Measurements from ENCODE around the gene VWA2. TPM values are rescaled to one million over a fixed set of nuclear protein-coding genes. Genes with fewer than 3 reads are reported as not detected.

Gene VWA2
- total RNA-seq, 1 experiment from 2014 or later, result 1.6 TPM

DNA sequence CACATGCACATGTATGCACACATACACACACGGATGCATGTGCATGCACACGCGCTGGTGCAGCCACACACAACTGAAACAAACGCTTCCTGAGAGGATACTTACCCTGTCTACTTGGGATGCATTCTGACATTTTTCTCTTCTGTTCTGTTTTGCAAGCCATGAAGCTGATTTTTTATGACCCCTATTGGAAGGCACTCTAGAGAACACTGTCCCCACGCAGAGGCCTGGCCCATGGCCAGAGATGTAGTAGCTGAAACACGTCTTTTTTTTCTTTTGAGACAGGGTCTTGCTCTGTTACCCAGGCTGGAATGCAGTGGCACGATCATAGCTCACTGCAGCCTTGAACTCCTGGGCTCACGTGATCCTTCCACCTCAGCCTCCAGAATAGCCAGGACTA, 47.9 kb downstream of the VWA2 start:
- Histone ChIP-seq H3K56ac (ENCODE audit: insufficient read length, low read depth, low read length) (no peak overlapping the region), H2AK5ac (ENCODE audit: insufficient read length, low read length) (no peak overlapping the region), H3K9me3 (ENCODE audit: control insufficient read depth, low read depth, low read length) (no peaks in the 10 kb centered on the region), H3K27me3 (ENCODE audit: insufficient read depth, low read length) (no peaks in the 10 kb centered on the region), H3K14ac (ENCODE audit: insufficient read depth, low read length) (no peak overlapping the region), H4K91ac (ENCODE audit: insufficient read length, low read depth, low read length) (no peak overlapping the region), H2BK5ac (ENCODE audit: insufficient read length, low read length) (no peak overlapping the region), H3K4me1 (ENCODE audit: insufficient read depth, low read length) (no peaks in the 10 kb centered on the region), H3T11ph (ENCODE audit: low read length) (no peak overlapping the region), H3K79me2 (ENCODE audit: insufficient read depth, low read length) (no peaks in the 10 kb centered on the region), H3K23me2 (ENCODE audit: insufficient read length, low read depth, low read length, poor library complexity, severe bottlenecking) (no peaks in the 10 kb centered on the region), H4K8ac (replicated peaks; ENCODE audit: insufficient read length, low read depth, low read length) (no peak overlapping the region), H3K9ac (ENCODE audit: extremely low read depth, insufficient read length, low read length) (no peak overlapping the region), H2AFZ (ENCODE audit: low read length) (no peak overlapping the region), H2BK20ac (ENCODE audit: low read depth, low read length, poor library complexity, severe bottlenecking) (no peak overlapping the region), H3K18ac (ENCODE audit: insufficient read length, low read depth, low read length) (no peak overlapping the region), H3K23ac (ENCODE audit: insufficient read length, low read depth, low read length) (no peak overlapping the region), H2BK12ac (ENCODE audit: insufficient read length, low read depth, low read length) (no peak overlapping the region), H3K4ac (ENCODE audit: low read depth, low read length) (no peak overlapping the region), H4K20me1 (ENCODE audit: control insufficient read depth, insufficient read depth, insufficient read length) (no peaks in the 10 kb centered on the region), H2BK15ac (ENCODE audit: low read depth, low read length) (no peak overlapping the region), H3K79me1 (ENCODE audit: insufficient read depth, low read depth, low read length, poor library complexity, severe bottlenecking) (no peaks in the 10 kb centered on the region), H4K5ac (ENCODE audit: insufficient read length, low read depth, low read length) (no peak overlapping the region), H2BK120ac (ENCODE audit: low read depth, low read length, poor library complexity, severe bottlenecking) (no peak overlapping the region), H3K4me2 (ENCODE audit: insufficient read depth, insufficient read length, low read length) (no peak overlapping the region), H3K27ac (ENCODE audit: insufficient read length, low read depth, low read length) (no peak overlapping the region)
- no CpG with 5 or more reads among the region's 8 CpGs for WGBS (ENCODE audit: extremely low coverage, insufficient read length, low lambda C conversion rate)
- Mint-ChIP-seq H3K4me3 (no peak overlapping the region), H3K9me3 (no peaks in the 10 kb centered on the region; a peak in 1 of 5 replicates), H3K27me3 (ENCODE audit: low read depth) (peaks cover 2% of the 10 kb centered on the region; the same call in 1 of the 2 replicates), H3K4me1 (no peaks in the 10 kb centered on the region), H3K27ac (no peak overlapping the region), H3K36me3 (ENCODE audit: insufficient read depth in 1 of 3, low read depth in 3 of 3) (no peaks in the 10 kb centered on the region)
- TF ChIP-seq, protein P1, sequence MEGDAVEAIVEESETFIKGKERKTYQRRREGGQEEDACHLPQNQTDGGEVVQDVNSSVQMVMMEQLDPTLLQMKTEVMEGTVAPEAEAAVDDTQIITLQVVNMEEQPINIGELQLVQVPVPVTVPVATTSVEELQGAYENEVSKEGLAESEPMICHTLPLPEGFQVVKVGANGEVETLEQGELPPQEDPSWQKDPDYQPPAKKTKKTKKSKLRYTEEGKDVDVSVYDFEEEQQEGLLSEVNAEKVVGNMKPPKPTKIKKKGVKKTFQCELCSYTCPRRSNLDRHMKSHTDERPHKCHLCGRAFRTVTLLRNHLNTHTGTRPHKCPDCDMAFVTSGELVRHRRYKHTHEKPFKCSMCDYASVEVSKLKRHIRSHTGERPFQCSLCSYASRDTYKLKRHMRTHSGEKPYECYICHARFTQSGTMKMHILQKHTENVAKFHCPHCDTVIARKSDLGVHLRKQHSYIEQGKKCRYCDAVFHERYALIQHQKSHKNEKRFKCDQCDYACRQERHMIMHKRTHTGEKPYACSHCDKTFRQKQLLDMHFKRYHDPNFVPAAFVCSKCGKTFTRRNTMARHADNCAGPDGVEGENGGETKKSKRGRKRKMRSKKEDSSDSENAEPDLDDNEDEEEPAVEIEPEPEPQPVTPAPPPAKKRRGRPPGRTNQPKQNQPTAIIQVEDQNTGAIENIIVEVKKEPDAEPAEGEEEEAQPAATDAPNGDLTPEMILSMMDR (conservative IDR thresholded peaks at IDR 0.05), result no peak
- no peak for DNase-seq
